ENCODE results near the gene CRTC2.

The CRTC2 gene

DNA sequence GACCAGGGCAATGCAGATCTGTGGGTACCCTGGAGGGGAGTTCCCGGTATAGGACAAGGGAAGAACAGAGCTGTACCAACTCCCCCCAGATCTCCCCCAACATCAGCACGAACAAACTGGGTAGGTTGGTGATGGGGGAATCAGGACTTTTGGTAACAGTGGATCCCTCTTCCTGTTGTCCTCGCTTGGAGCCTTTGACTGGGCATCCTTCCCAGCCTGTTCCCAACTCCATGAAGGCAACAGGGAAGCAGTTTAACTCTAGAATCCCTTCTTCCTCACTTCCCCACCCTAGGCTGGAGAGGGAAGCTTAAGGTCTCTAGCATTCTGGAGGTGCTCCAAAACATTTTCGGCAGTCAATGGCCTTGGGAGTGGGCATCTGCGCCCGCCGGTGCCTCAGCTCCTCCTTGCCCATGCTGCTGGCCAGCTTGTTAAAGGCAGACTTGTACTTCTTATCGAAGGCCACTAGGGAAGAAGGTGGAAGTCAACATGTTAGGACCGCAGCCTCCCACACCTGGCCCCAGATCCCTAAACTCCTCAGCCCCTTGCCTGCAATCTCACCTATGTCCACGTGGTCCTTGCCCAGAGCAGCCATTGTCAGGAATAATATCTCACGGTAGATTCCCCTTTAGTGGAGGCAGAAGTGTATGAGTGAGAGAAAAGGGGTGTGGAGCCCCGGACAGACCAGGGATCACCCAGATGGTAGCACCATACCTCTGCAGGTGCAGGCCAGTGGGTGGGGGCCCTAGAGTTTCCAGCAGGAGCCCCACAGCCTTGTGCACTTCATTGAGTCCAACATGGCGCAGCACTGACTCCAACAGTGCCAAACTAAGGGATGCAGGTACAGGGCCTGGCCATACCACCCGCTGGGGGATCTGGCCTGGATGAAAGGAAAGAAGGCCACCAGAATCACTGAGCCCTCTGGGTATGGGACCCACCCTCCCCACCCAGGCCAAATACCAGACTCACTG, 28.1 kb downstream of the CRTC2 start:
- no peak for DNase-seq (ENCODE audit: low spot score)
- TF ChIP-seq, protein P1, sequence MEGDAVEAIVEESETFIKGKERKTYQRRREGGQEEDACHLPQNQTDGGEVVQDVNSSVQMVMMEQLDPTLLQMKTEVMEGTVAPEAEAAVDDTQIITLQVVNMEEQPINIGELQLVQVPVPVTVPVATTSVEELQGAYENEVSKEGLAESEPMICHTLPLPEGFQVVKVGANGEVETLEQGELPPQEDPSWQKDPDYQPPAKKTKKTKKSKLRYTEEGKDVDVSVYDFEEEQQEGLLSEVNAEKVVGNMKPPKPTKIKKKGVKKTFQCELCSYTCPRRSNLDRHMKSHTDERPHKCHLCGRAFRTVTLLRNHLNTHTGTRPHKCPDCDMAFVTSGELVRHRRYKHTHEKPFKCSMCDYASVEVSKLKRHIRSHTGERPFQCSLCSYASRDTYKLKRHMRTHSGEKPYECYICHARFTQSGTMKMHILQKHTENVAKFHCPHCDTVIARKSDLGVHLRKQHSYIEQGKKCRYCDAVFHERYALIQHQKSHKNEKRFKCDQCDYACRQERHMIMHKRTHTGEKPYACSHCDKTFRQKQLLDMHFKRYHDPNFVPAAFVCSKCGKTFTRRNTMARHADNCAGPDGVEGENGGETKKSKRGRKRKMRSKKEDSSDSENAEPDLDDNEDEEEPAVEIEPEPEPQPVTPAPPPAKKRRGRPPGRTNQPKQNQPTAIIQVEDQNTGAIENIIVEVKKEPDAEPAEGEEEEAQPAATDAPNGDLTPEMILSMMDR (IDR thresholded peaks at IDR 0.05; ENCODE audit: extremely low read depth, missing control alignments): no peak

DNA sequence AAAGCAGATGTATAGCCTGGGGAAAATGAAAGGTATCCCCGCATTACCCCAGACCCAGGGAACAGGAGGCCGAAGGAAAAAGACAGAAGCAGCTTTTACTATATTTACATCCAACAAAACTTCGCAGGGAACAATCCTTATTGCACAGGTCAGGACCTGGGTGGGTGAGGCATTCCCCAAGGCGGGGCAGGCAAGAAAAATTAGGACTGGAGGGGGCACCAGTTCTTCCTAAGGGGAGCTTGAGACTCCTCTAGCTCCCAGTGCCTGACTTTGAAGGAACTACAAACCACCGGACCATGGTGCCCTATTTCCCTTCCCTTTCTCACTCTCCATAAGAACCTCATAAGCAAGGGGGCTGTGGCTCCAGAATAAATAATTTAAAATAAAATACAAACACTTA, 29.0 kb downstream of the CRTC2 start:
- no peak for DNase-seq (ENCODE audit: low spot score)
- TF ChIP-seq, protein P1 (IDR thresholded peaks at IDR 0.05; ENCODE audit: extremely low read depth, missing control alignments): no peak

DNA sequence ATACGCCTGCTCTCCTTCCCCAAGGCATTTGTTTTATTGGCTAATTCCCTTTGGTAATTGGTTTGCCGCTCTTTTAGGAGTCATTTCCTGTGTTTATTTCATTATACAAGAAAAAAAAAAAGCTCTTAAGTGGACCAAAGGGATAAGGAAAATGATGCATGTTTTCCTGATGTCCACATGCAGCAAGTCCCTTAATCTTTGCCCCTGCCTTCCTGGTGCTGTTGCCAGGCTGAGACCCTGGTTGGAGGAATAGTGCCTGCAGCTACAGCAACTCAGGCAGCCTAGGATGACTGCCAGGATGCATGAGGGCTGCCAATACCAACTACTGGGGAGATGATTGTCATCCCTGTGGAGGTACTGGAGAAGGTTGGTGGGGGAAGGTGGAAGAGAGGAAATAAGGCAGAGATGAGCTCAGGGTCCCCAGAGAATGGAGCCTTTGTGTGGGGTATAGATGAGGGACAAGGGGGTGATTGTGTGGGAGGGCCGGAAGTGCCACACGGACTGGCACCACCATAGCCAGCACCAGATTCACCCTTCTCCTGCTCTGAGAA, 29.5 kb downstream of the CRTC2 start:
- TF ChIP-seq, protein P1 (IDR thresholded peaks at IDR 0.05; ENCODE audit: extremely low read depth, missing control alignments): no peak

DNA sequence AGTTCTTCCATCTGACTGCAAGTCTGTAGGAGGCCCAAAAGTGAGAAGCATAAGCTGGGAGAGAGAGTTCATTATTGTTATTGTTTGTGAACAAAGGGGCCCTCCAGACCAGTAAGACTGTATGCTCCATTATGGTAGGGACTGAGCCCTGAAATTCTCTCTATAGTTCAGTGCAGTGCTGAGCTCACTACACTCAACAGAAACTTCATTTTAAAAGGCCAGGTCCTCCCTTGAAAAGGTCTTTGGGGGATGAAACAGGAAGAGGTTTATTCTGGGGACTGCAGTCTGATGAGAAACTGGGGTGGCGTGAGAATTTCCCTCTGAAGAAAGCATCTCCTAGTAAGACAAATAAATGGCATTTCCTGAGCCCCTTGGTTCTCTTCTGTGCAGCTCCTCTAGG, 30.2 kb downstream of the CRTC2 start:
- DNase-seq (ENCODE audit: low spot score): peak; percentile 60
- TF ChIP-seq, protein P1 (IDR thresholded peaks at IDR 0.05; ENCODE audit: extremely low read depth, missing control alignments): no peak

More for the DNA sequence above, 29.5 kb downstream of the CRTC2 start:
- no peak for DNase-seq (ENCODE audit: low spot score)

DNA sequence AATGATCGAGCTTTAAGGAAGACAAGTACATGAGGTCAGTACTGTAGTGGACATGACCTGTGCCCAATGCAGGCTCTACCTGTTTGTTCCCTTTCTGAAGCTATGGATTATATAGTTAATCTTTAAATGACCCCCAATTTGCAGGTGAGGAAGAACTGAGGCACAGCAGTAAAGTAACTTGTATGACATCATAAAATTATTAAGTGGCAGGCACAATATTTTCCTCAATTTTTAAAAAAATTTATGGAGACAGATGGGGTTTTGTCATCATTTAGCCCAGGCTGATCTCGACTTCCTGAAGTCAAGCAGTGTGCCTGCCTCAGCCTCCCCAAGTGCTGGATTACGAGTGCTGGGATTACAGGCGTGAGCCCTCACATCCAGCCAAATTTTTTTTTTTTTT, 32.0 kb downstream of the CRTC2 start:
- TF ChIP-seq, protein P1 (IDR thresholded peaks at IDR 0.05; ENCODE audit: extremely low read depth, missing control alignments): no peak
- DNase-seq (ENCODE audit: low spot score): no peak

DNA sequence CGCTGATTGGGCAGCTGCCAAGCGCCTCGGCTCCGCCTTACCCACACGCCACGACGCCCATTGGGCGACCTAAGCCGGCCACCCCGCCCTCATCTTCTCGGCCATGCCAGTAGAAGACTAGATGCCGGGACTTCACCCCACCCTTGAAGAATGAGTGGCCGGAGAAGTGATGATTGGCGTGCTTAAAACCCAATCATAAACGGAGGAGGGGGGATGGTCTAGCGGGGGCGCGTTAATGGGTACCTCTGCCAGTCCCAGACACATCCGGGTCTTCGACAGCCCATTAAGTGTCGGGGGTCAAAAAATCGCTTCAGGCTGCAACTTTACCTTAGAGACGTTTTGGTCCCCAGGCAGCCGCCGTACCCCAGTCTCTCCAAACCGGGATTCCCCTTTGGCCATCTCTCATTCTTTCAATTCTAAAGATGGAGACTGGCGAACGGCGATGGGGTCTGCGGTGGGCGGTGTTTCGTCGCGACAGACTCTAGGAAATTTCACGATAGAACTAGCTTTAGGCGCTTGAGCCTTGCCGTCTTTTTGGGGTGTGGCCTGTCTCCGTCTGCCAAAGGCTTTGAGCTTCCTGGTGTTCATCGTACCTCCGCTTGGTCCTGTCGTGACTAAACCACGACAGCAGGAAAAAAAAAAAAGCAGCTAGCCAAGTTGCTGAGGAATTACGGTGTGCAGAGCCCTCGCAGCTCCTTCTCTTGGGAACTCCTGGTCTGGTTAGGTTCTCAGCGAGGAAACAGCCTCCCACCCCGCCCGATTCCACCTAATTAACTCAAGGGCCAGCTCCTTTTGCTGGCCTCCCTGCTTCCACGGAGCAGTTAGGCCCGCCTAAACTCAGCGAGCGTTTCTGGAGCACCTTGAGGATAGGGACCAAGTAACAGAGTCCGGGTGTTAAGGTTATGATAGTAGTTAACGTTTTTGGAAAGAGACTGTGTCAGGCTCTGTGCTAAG, 35.2 kb downstream of the CRTC2 start, which contains the start of gene GATAD2B:
Gene GATAD2B (minus strand): TSS at position 1 of the 954 bp plus-strand sequence. CDS start 94,625 bp downstream, outside the sequence.
- TF ChIP-seq, protein P1 (IDR thresholded peaks at IDR 0.05; ENCODE audit: extremely low read depth, missing control alignments): no peak
- DNase-seq (ENCODE audit: low spot score): peak; percentile 98
